Heart left ventricle (tissue), 13 donors: ENCODE measurements around the gene CASP1.

Experiments used
- CTCF ChIP-seq, 12 donors: fragments of 200-600 bp; sonication (generic) in 4 of 12; IDR thresholded peaks; one replicate each; pipeline versions ENCODE4 v1.5.0 to v1.8.0; 2018 to 2022; ENCODE audit warnings: antibody characterized with exemption in 12 of 12, mild to moderate bottlenecking in 5 of 12
- POLR2A ChIP-seq, 2 donors: fragments of 450-650 bp; IDR thresholded peaks; one replicate each; pipeline ENCODE4 v1.6.1; 2017; ENCODE audit warnings: antibody characterized with exemption in 2 of 2, mild to moderate bottlenecking in 2 of 2, moderate library complexity in 2 of 2
- donor health status: ischemic (EF 13 %, LVEDD 7.1; RV severe dilation, severe dysfunction).
- donor health status: DM: no; HTN: yes; CAD: no.
- donor health status: DM: no; HTN: no; CAD: no.
- donor health status: ischemic (EF 25% LVEDD 6.9; RV normal size, moderate dysfunction).
- donor health status: ischemic (EF 25% LVEDD 5.7; RV mildly dilated, moderate dysfunction).
- donor health status: ischemic (EF 35%, LVEDD 5.7; RV mildly dilated, moderate dysfunction).
- donor health status: nonischemic (EF 11% LVEDD 7.7; RV severe dilation, severe dysfunction).
- donor health status: DM: yes; HTN: yes; CAD: no.
- donor health status: PGD.
- donor health status: ischemic (EF 29% LVEDD 5.4; RV normal size, mild dysfunction).
- donor health status: nonischemic (EF 23%, LVEDD 6.1; RV moderate dilation, normal function).

- no peak for TF ChIP-seq CTCF (IDR thresholded peaks at IDR 0.05)
- no peak for TF ChIP-seq POLR2A (IDR thresholded peaks at IDR 0.05)
These were observed 22.5 kb upstream of the CASP1 start for GRCh38 chr11:105057432-105057831.
